OCI-LY1 (cell line): Measurements from ENCODE around the gene OR51S1.

Source experiments
- H2AFZ ChIP-seq: fragments of 200-600 bp; sonication (generic), shearing (Covaris generic); 2 replicates; pipeline ENCODE4 v1.6.0; 2014; ENCODE audit warnings: antibody characterized with exemption, mild to moderate bottlenecking, low read length
- H3F3A ChIP-seq: fragments of 200-600 bp; sonication (generic), shearing (Covaris generic); 2 replicates; pipeline ENCODE4 v1.6.0; 2014; ENCODE audit warnings: mild to moderate bottlenecking, antibody characterized with exemption, low read length, moderate library complexity; ENCODE audit not compliant: insufficient read depth
- H3K27ac ChIP-seq: fragments of 200-600 bp; sonication (generic); 2 replicates; pipeline ENCODE4 v1.5.1; 2014; ENCODE audit warnings: low read length, mixed run types, mild to moderate bottlenecking, low read depth; ENCODE audit not compliant: poor library complexity, severe bottlenecking
- H3K27me3 ChIP-seq: fragments of 200-600 bp; sonication (generic); 2 replicates; pipeline ENCODE4 v1.6.0; 2014; ENCODE audit warnings: antibody characterized with exemption, mild to moderate bottlenecking, low read length, moderate library complexity; ENCODE audit not compliant: insufficient read depth
- H3K36me3 ChIP-seq: fragments of 200-600 bp; sonication (generic); 2 replicates; pipeline ENCODE4 v1.6.1; 2014; ENCODE audit warnings: mild to moderate bottlenecking, antibody characterized with exemption, low read length, moderate library complexity, mixed read lengths; ENCODE audit not compliant: insufficient read depth
- H3K4me1 ChIP-seq: fragments of 200-600 bp; sonication (generic); 2 replicates; pipeline ENCODE4 v1.5.1; 2014; ENCODE audit warnings: mild to moderate bottlenecking, low read length, moderate library complexity; ENCODE audit not compliant: insufficient read depth, severe bottlenecking
- H3K4me2 ChIP-seq: fragments of 200-600 bp; sonication (generic), shearing (Covaris generic); 2 replicates; pipeline ENCODE4 v1.6.1; 2014; ENCODE audit warnings: low read length
- H3K4me3 ChIP-seq: fragments of 200-600 bp; sonication (generic); 2 replicates; pipeline ENCODE4 v1.5.1; 2014; ENCODE audit warnings: low read length, low read depth, mild to moderate bottlenecking, mixed read lengths; ENCODE audit not compliant: poor library complexity, severe bottlenecking
- H3K79me2 ChIP-seq: fragments of 200-600 bp; shearing (Covaris generic); 2 replicates; pipeline ENCODE4 v1.6.1; 2016; ENCODE audit warnings: mixed run types, low read length, mixed read lengths; ENCODE audit not compliant: insufficient read depth
- H3K9ac ChIP-seq: fragments of 200-600 bp; sonication (generic), shearing (Covaris generic); 2 replicates; pipeline ENCODE4 v1.6.1; 2014; ENCODE audit warnings: mild to moderate bottlenecking, low read length, mixed read lengths
- H3K9me2 ChIP-seq: fragments of 200-600 bp; sonication (generic), shearing (Covaris generic); 2 replicates; pipeline ENCODE4 v1.6.1; 2014; ENCODE audit warnings: low read depth, mild to moderate bottlenecking, low read length, mixed read lengths
- H3K9me3 ChIP-seq: fragments of 200-600 bp; shearing (Covaris generic); 2 replicates; pipeline ENCODE4 v1.6.1; 2014; ENCODE audit warnings: low read length, mixed read lengths
- H4K20me1 ChIP-seq: fragments of 200-600 bp; sonication (generic), shearing (Covaris generic); 2 replicates; pipeline ENCODE4 v1.6.0; 2016; ENCODE audit warnings: mild to moderate bottlenecking, low read length; ENCODE audit not compliant: insufficient read depth
- CTCF ChIP-seq: fragments of 200-600 bp; sonication (generic), shearing (Covaris generic); IDR thresholded peaks from 2 replicates; pipeline ENCODE4 v1.5.1; 2017; ENCODE audit warnings: mild to moderate bottlenecking, antibody characterized with exemption, low read length, moderate library complexity, mixed read lengths
- EZH2 ChIP-seq: fragments of 200-600 bp; sonication (generic), shearing (Covaris generic); IDR thresholded peaks from 2 replicates; pipeline ENCODE4 v1.8.0; 2017; ENCODE audit warnings: borderline replicate concordance, mixed run types, mild to moderate bottlenecking, antibody characterized with exemption, low read length, moderate library complexity, mixed read lengths

Gene OR51S1

GRCh38 chr11:4882543-4882942, 33.5 kb upstream of the OR51S1 start:
- H2AFZ ChIP-seq = no peak overlapping the region
- no peak for TF ChIP-seq CTCF
- TF ChIP-seq EZH2 = no peak
- no peaks in the 10 kb centered on the region for H3K9me3 ChIP-seq
- no peaks in the 10 kb centered on the region for H3K79me2 ChIP-seq
- H3K9ac ChIP-seq = no peak overlapping the region
- no peak overlapping the region for H3K27ac ChIP-seq
- no peaks in the 10 kb centered on the region for H3K9me2 ChIP-seq
- H3F3A ChIP-seq = no peaks in the 10 kb centered on the region
- H3K36me3 ChIP-seq = no peaks in the 10 kb centered on the region
- no peaks in the 10 kb centered on the region for H3K27me3 ChIP-seq
- H3K4me1 ChIP-seq = no peaks in the 10 kb centered on the region
- no peak overlapping the region for H3K4me2 ChIP-seq
- no peak overlapping the region for H3K4me3 ChIP-seq
- no peaks in the 10 kb centered on the region for H4K20me1 ChIP-seq

- TF ChIP-seq CTCF (no peak), EZH2 (no peak)
- no peak within 1 kb of the TSS for H2AFZ ChIP-seq
- no peaks in the 10 kb centered on the region for H3K4me1 ChIP-seq
- no peaks in the 10 kb centered on the region for H4K20me1 ChIP-seq
- no peak within 1 kb of the TSS for H3K9ac ChIP-seq
- no peak within 1 kb of the TSS for H3K4me2 ChIP-seq
- H3K27me3 ChIP-seq = no peaks in the 10 kb centered on the region
- no peaks in the 10 kb centered on the region for H3K9me2 ChIP-seq
- no peak within 1 kb of the TSS for H3K27ac ChIP-seq
- H3K36me3 ChIP-seq = no peaks in the 10 kb centered on the region
- H3K9me3 ChIP-seq = no peaks in the 10 kb centered on the region
- no peak within 1 kb of the TSS for H3K4me3 ChIP-seq
- no peaks in the 10 kb centered on the region for H3F3A ChIP-seq
- no peaks in the 10 kb centered on the region for H3K79me2 ChIP-seq
These were observed 33.0 kb upstream of the OR51S1 start, which contains the start of gene OR51T1 for GRCh38 chr11:4881860-4882500. Gene OR51T1, plus strand, starts transcription at chr11:4881900. Its CDS starts 0 bp downstream, at chr11:4881900.

- H3F3A ChIP-seq = no peaks in the 10 kb centered on the region
- no peak overlapping the region for H2AFZ ChIP-seq
- H3K79me2 ChIP-seq = no peaks in the 10 kb centered on the region
- no peaks in the 10 kb centered on the region for H3K9me2 ChIP-seq
- TF ChIP-seq CTCF = no peak
- no peak for TF ChIP-seq EZH2
- H3K4me3 ChIP-seq = no peak overlapping the region
- no peaks in the 10 kb centered on the region for H3K9me3 ChIP-seq
- no peaks in the 10 kb centered on the region for H4K20me1 ChIP-seq
- no peaks in the 10 kb centered on the region for H3K36me3 ChIP-seq
- no peak overlapping the region for H3K4me2 ChIP-seq
- no peak overlapping the region for H3K9ac ChIP-seq
- no peaks in the 10 kb centered on the region for H3K27me3 ChIP-seq
- H3K27ac ChIP-seq = no peak overlapping the region
- H3K4me1 ChIP-seq = no peaks in the 10 kb centered on the region
These were observed 32.2 kb upstream of the OR51S1 start for GRCh38 chr11:4881188-4881587.
